ENCODE measurements around the gene PMVK. TPM values are rescaled to one million over a fixed set of nuclear protein-coding genes. Genes with fewer than 3 reads are reported as not detected.

PMVK gene
- total RNA-seq, 1 experiment from 2014 or later, result 32.3 TPM

DNA sequence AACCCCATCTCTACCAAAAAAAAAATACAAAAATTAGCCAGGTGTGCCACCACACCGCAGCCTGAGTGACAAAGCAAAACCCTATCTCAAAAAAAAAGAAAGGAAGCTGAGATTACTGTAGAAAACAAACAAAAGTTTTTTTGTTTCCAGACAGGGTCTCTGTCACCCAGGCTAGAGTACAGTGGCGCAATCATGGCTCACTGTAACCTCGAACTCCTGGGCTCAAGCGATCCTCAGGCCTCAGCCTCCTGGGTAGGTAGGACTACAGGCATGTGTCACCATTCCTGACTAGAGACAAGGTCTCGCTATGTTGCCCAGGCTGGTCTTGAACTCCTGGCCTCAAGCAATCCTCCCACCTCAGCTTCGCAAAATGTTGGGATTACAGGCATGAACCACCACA, 27.8 kb upstream of the PMVK start:
- TF ChIP-seq, protein P1, sequence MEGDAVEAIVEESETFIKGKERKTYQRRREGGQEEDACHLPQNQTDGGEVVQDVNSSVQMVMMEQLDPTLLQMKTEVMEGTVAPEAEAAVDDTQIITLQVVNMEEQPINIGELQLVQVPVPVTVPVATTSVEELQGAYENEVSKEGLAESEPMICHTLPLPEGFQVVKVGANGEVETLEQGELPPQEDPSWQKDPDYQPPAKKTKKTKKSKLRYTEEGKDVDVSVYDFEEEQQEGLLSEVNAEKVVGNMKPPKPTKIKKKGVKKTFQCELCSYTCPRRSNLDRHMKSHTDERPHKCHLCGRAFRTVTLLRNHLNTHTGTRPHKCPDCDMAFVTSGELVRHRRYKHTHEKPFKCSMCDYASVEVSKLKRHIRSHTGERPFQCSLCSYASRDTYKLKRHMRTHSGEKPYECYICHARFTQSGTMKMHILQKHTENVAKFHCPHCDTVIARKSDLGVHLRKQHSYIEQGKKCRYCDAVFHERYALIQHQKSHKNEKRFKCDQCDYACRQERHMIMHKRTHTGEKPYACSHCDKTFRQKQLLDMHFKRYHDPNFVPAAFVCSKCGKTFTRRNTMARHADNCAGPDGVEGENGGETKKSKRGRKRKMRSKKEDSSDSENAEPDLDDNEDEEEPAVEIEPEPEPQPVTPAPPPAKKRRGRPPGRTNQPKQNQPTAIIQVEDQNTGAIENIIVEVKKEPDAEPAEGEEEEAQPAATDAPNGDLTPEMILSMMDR (conservative IDR thresholded peaks at IDR 0.05; ENCODE audit: low read depth, low read length), result no peak
- TF ChIP-seq EZH2phosphoT487 (IDR thresholded peaks at IDR 0.05; ENCODE audit: borderline replicate concordance, low read length) (no peak), EZH2 (IDR thresholded peaks at IDR 0.05; ENCODE audit: low read length, unreplicated experiment) (no peak)
- ATAC-seq (no peak), DNase-seq (no peak)
- intact Hi-C loops (cut with micrococcal nuclease), result loop anchor here (1.0 kb wide), 1 partner anchor 8 kb away; no protein-coding TSS in a partner anchor
- Histone ChIP-seq H3K4me2 (ENCODE audit: low read length) (no peak overlapping the region), H3F3A (ENCODE audit: low read length, unreplicated experiment) (no peaks in the 10 kb centered on the region), H3K27me3 (ENCODE audit: low read length) (no peaks in the 10 kb centered on the region), H3K9me3 (ENCODE audit: low read length) (no peaks in the 10 kb centered on the region), H3K9me2 (replicated peaks; ENCODE audit: low read length) (no peaks in the 10 kb centered on the region), H3K36me3 (ENCODE audit: low read depth, low read length) (peaks cover 45% of the 10 kb centered on the region), H2AFZ (ENCODE audit: low read length) (no peak overlapping the region), H3K79me2 (ENCODE audit: low read length) (peaks cover 44% of the 10 kb centered on the region), H3K27ac (ENCODE audit: low read length) (no peak overlapping the region), H3K4me1 (ENCODE audit: insufficient read depth, low read length) (peaks cover 17% of the 10 kb centered on the region), H3K4me3 (ENCODE audit: low read length) (no peak overlapping the region), H3K9ac (ENCODE audit: low read length) (no peak overlapping the region), H4K20me1 (ENCODE audit: low read length) (no peaks in the 10 kb centered on the region)
- ChIA-PET POLR2A (ENCODE audit: unreplicated experiment) (no interaction called here), CTCF (interaction anchor here (0.5 to 0.7 kb wide), 2 partner anchors 53 to 56 kb away, joined by 3 to 4 read pairs; no protein-coding TSS in a partner anchor)
- no TSS peak for BruUV-seq (replicated peaks)

DNA sequence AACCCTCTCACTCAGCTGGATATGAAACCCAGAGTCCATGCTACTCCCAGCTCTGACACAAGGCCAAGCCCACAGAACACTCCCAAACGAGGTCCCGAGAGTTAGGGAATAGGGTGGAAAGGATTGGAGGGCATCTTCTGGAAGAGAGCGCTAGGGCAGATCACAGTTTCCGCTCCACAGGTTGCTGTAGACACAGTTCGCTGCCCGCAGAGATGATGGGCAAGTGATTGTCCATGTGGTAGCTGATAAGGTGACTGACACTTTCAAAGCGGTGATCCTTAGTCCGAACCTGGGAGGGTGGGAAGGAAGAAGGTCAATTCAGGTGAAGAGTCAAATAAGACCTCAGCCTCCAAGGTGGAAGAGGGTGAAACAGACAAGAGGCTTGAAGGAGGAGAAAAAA, 27.1 kb upstream of the PMVK start:
- no peak overlapping the region for H3K4me3 ChIP-seq (ENCODE audit: low read length)
- peaks cover 51% of the 10 kb centered on the region for H3K36me3 ChIP-seq (ENCODE audit: low read depth, low read length)
- H3K27me3 ChIP-seq (ENCODE audit: low read length), result no peaks in the 10 kb centered on the region
- DNase-seq, result no peak
- no peaks in the 10 kb centered on the region for H3F3A ChIP-seq (ENCODE audit: low read length, unreplicated experiment)
- H3K9me3 ChIP-seq (ENCODE audit: low read length), result no peaks in the 10 kb centered on the region
- TF ChIP-seq, protein P1 (conservative IDR thresholded peaks at IDR 0.05; ENCODE audit: low read depth, low read length), result no peak
- TF ChIP-seq EZH2 (IDR thresholded peaks at IDR 0.05; ENCODE audit: low read length, unreplicated experiment) (no peak), EZH2phosphoT487 (IDR thresholded peaks at IDR 0.05; ENCODE audit: borderline replicate concordance, low read length) (no peak)
- no peak overlapping the region for H2AFZ ChIP-seq (ENCODE audit: low read length)
- POLR2A ChIA-PET (ENCODE audit: unreplicated experiment), result no interaction called here
- H3K27ac ChIP-seq (ENCODE audit: low read length), result no peak overlapping the region
- ATAC-seq, result no peak
- H4K20me1 ChIP-seq (ENCODE audit: low read length), result no peaks in the 10 kb centered on the region
- H3K4me2 ChIP-seq (ENCODE audit: low read length), result no peak overlapping the region
- no peak overlapping the region for H3K9ac ChIP-seq (ENCODE audit: low read length)
- BruUV-seq (replicated peaks), result no TSS peak
- intact Hi-C loops (cut with micrococcal nuclease), result loop anchor here (1.0 kb wide), 1 partner anchor 9 kb away; no protein-coding TSS in a partner anchor
- H3K4me1 ChIP-seq (ENCODE audit: insufficient read depth, low read length), result peaks cover 17% of the 10 kb centered on the region
- CTCF ChIA-PET, result no interaction called here
- no peaks in the 10 kb centered on the region for H3K9me2 ChIP-seq (replicated peaks; ENCODE audit: low read length)
- peaks cover 42% of the 10 kb centered on the region for H3K79me2 ChIP-seq (ENCODE audit: low read length)

DNA sequence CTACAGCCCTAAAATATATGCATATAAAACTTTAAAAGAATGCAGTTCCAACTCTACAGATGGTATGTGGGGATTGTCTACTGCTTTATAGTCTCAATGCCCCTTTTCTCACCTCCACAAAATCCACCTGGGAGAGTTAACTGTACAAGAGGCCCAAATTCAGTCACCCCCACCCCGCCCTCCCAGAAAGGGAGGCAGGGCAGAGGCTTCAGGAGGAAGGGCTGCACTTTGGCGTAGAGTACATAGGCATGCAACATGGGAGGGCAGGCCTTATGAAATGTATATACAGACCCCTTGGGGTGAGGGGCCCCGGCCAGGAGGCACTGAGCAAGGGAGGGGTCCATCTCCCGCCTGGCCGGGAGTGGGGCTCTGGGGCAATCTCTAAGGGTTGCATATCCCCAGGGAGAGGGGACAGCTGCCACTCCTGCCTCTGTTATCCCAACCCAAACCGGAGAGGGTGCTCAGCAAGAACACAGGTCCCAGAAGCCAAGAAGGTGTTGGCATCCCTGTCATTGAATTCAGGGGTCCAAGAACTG, 26.3 kb upstream of the PMVK start:
- H3K4me3 ChIP-seq (ENCODE audit: low read length), result peak overlapping the region; percentile 71
- peaks cover 42% of the 10 kb centered on the region for H3K79me2 ChIP-seq (ENCODE audit: low read length)
- H3K4me1 ChIP-seq (ENCODE audit: insufficient read depth, low read length), result peaks cover 17% of the 10 kb centered on the region
- no peak for DNase-seq
- intact Hi-C loops (cut with micrococcal nuclease), result no loop called here
- ChIA-PET CTCF (no interaction called here), POLR2A (ENCODE audit: unreplicated experiment) (no interaction called here)
- peaks cover 49% of the 10 kb centered on the region for H3K36me3 ChIP-seq (ENCODE audit: low read depth, low read length)
- H3F3A ChIP-seq (ENCODE audit: low read length, unreplicated experiment), result no peaks in the 10 kb centered on the region
- ATAC-seq, result no peak
- H2AFZ ChIP-seq (ENCODE audit: low read length), result no peak overlapping the region
- no peaks in the 10 kb centered on the region for H4K20me1 ChIP-seq (ENCODE audit: low read length)
- H3K9me2 ChIP-seq (replicated peaks; ENCODE audit: low read length), result no peaks in the 10 kb centered on the region
- peak overlapping the region; percentile 96 for H3K9ac ChIP-seq (ENCODE audit: low read length)
- no peaks in the 10 kb centered on the region for H3K27me3 ChIP-seq (ENCODE audit: low read length)
- no TSS peak for BruUV-seq (replicated peaks)
- H3K4me2 ChIP-seq (ENCODE audit: low read length), result peak overlapping the region; percentile 88
- no peak for TF ChIP-seq EZH2phosphoT487 (IDR thresholded peaks at IDR 0.05; ENCODE audit: borderline replicate concordance, low read length)
- TF ChIP-seq EZH2 (IDR thresholded peaks at IDR 0.05; ENCODE audit: low read length, unreplicated experiment), result no peak
- H3K27ac ChIP-seq (ENCODE audit: low read length), result no peak overlapping the region
- H3K9me3 ChIP-seq (ENCODE audit: low read length), result no peaks in the 10 kb centered on the region
